Fibroblast of the aortic adventitia (primary cell): Measurements from ENCODE around the gene WDR33. TPM values are rescaled to one million over a fixed set of nuclear protein-coding genes. Genes with fewer than 3 reads are reported as not detected.

Experiments used
- DNase-seq: peaks from one replicate; pipeline ENCODE4 v3.0.0-alpha.2; 2010; ENCODE audit warnings: low read depth
- H3K4me3 ChIP-seq: 2 replicates; pipeline ENCODE4 v1.5.1; 2011; ENCODE audit warnings: low read depth, mild to moderate bottlenecking, control low read depth, low read length, moderate library complexity
- total RNA-seq: library from RNA; depleted of rRNA; stranded (reverse); fragments of >200 nt; gene quantifications from 2 replicates; pipeline ENCODE4 v1.2.3, GENCODE V29; 2012; ENCODE audit warnings: low replicate concordance
- TF ChIP-seq, protein P1 (sequence below): IDR thresholded peaks from 2 replicates; pipeline ENCODE4 v1.5.1; 2011; ENCODE audit warnings: mild to moderate bottlenecking, low read length, control low read depth, inconsistent platforms; ENCODE audit not compliant: insufficient read depth

Gene WDR33
- total RNA-seq, 1 donor, result 34.4 TPM

GRCh38 chr2:127683056-127683455, 127.9 kb downstream of the WDR33 start:
- H3K4me3 ChIP-seq, result no peak overlapping the region
- no peak for DNase-seq
- TF ChIP-seq, protein P1, sequence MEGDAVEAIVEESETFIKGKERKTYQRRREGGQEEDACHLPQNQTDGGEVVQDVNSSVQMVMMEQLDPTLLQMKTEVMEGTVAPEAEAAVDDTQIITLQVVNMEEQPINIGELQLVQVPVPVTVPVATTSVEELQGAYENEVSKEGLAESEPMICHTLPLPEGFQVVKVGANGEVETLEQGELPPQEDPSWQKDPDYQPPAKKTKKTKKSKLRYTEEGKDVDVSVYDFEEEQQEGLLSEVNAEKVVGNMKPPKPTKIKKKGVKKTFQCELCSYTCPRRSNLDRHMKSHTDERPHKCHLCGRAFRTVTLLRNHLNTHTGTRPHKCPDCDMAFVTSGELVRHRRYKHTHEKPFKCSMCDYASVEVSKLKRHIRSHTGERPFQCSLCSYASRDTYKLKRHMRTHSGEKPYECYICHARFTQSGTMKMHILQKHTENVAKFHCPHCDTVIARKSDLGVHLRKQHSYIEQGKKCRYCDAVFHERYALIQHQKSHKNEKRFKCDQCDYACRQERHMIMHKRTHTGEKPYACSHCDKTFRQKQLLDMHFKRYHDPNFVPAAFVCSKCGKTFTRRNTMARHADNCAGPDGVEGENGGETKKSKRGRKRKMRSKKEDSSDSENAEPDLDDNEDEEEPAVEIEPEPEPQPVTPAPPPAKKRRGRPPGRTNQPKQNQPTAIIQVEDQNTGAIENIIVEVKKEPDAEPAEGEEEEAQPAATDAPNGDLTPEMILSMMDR, result no peak

- TF ChIP-seq, protein P1, result no peak
- H3K4me3 ChIP-seq, result no peak overlapping the region
- DNase-seq, result no peak
Observed at GRCh38 chr2:127681976-127682857, 128.8 kb downstream of the WDR33 start.

DNA sequence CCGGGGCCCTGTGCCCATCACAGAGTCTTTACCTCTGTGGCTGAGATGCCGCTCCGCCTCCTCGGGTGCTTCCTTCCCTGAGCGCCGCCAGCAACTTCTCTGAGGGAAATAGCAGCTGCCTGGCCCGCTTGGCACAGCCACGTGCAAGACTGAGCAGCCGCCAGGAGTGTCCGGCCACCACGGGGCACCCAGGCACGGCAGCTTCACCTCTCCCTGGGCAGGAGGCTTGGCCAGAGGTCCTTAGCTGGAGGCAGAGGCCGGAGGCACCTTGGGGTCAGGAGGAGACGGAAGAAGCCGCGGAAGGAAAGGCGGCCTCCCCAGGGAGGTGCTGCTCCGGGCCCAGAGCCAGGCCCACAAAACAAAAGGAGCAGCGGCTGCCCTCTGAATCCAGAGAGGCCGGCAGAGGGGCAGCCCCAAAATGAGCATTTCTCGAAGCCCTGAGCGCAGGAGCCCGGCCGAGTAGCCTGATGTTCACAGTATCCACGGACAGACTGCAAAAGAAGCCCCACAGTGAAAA, 129.6 kb downstream of the WDR33 start:
- peak overlapping the region; percentile 28 for H3K4me3 ChIP-seq
- peak; percentile 35 for DNase-seq
- TF ChIP-seq, protein P1, result peak; percentile 2

DNA sequence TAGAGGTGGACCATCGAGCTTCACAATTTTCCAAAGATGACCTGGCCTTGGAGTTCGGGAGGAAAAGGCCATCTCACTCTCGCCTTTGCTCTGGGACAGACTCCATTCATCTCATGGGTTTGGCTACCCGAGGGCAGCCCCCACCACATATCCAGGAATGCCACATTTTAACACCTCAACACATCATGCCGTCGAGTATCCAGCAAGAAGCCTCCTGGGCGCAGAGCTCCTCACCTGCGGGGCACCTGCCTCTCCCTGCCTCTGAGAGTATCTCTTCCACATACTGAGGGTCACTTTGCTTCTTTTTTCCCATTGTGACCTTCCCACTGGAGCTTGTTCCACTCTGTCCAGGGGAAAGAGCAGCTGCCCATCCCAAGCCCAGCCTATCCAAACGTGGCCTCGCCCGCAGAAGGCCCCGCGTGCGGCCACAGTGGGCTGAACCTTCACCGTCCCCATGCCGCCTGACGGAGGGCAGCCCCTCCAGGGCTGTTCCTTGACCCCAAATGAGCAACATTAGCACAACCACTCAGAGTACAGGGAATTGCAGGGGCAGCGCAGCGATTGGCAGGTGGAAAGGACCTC, 130.2 kb downstream of the WDR33 start:
- TF ChIP-seq, protein P1, result no peak
- no peak for DNase-seq
- no peak overlapping the region for H3K4me3 ChIP-seq

DNA sequence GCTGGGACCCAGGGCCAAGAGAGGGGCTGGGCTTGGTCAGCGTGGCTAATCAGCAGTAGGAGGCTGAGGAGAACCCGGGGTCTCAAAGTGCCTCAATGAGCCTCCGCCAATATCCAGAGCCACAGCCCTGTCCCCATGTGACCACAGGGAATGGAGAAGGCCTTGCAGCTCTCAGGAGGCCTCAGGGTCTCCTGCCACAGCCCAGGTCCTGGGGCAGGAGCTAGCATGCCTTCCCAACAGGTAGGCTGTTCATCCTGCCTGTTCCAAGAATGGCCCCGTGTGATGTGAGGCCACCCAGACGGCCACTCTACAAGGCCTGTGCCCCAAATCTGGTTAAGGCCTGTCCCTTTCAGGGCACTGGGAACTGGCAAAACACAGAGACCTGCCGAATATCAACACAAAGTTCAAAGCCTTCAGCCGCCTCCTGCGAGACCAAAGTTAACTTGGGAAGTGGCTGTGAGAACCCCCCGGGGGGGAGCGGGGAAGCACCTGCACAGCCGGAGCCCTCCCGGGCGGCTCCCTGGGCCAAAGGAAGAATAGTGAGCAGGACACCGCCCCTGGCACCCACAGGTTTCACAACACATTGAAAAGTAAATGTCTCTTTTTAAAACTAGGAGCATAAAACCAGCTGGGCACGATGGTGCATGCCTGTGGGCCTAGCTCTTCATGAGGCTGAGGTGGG, 131.2 kb downstream of the WDR33 start:
- H3K4me3 ChIP-seq, result no peak overlapping the region
- DNase-seq, result no peak
- TF ChIP-seq, protein P1, result no peak

- DNase-seq, result no peak
- TF ChIP-seq, protein P1, result no peak
Observed at GRCh38 chr2:127678991-127679390, 132.0 kb downstream of the WDR33 start.

More at GRCh38 chr2:127678991-127679390, 132.0 kb downstream of the WDR33 start:
- H3K4me3 ChIP-seq, result no peak overlapping the region
